ENCODE measurements around the gene PLAC1.

PLAC1 gene

GRCh38 chrX:134670134-134670924 is 12.1 kb upstream of the PLAC1 start:
- DNase-seq, result no peak

DNA sequence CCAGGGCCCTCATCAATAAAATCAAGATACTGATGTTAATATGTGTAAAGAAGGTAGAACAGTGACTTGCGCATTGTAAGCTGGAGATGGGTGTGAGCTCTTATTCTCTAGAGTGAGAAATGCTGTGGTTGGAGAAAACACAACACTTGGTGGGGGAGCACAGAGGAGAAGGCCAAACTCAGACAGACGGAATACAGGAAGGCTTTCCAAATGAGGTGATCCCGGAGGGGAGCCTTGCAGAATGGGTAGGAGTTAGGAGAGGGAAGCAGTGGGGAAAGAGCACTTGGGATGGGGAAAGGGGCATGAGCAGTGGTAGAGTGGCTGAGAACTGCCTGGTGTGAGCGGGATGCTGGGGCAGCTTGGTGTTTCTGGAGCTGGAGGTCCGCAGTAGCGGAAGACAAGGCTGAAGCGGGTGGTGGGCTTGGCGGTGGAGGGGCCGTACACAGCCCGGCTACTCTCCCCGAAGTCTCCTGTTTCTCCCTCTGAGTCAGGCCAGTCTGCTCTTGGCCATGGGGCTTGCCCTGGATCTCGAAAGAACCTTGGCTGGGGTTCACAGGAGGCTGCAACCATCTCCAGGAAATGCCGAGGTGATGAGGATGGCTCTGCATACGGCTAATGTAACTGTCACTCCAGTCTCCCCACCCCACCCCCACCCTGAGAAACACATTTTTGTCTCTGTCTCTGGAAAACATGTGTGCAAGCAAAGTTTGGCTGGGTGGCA is 11.3 kb upstream of the PLAC1 start:
- no peak for DNase-seq

DNA sequence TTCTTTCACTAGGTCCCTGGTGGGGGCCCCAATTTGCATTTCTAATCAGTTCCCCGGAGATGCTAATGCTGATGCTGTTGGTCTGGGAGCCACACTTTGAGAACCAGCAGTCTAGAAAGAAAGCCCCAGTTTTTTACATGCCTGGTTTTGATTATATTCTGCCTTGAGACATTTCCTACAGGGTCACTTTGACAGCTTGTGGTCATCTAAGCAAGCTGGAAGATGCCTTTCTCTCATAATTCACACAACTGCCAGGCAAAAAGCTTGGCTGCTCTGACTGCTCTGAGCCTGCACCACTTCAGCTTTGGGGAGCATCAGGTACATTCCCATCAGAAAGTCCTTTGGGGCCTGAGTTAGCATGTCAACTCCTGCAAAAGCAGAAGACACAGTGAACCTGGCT is 5.9 kb upstream of the PLAC1 start:
- DNase-seq, result no peak

- no peak for DNase-seq
These were observed 3.0 kb upstream of the PLAC1 start for GRCh38 chrX:134661295-134661694.

DNA sequence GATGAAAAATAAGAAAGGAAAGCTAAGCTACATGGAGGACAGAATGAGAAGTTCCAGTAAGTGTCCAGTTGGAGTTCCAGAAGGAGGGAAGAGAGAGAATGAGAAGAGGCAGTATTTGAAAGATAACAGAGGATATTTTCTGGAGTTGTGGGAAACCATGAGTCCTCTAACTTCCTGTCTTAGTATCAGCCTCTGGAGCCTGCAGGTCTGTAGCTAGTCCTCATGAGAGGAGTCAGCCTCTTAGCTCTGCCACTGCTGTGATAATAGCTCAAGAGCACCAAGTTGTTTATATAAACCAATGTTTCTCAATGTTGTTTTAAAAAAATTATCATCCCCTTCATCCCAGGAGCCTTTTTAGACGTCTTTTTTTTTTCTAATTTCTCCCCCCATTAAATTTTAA is 2.4 kb upstream of the PLAC1 start:
- DNase-seq, result no peak

DNA sequence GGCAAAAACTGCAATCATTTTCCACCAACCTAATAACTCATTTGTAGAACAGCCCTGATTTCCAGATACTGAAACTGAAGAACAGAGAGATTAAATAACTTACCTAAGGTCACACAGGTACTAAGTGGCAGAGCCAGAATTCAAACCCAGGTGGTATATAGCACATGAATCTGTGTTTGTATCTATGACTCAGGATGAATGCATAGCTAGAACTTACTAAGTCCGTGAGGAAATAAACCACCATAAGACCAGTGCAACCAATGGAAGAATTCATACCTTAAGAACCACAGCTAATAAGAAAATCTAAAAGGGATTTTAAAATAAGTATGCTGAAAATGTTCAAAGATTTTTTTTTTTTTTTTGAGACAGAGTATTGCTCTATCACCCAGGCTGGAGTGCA is 1.5 kb upstream of the PLAC1 start:
- no peak for DNase-seq

DNA sequence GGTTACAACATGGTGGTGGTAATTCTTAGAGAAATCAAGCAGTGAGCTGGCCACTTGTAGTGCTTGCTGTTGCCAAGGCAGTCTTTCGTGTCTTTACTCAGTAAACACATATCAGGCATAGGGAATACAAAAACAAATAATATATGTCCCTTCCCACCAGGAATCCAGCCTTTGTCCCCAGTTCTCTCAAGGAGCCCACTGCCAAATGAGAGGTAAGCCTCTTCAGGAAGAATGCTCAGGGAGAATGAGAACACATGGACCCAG is 421 bp upstream of the PLAC1 start:
- no peak for DNase-seq

- no peak for DNase-seq
These were observed 3.8 kb downstream of the PLAC1 start for GRCh38 chrX:134654398-134655012.

DNA sequence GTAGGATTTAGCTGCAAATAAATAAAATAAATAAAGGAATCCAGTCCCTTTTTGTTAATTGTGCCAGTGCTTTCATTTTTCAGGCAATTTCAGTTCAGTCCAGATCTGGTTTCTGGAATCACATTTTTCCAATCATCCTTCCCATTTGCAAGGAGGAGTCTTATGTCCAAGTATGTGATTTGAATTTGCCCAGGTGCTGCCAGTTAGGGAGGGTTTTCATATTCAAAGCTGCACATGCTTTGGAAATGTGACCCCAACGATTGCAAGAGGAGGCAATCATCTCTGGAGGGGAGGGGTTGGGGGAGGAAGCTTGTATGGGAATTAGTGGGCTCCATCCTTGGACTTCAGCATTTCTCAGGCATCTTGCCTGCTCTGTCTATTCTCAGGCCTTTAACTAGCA is 4.4 kb downstream of the PLAC1 start:
- no peak for DNase-seq

- no peak for DNase-seq
These were observed 7.6 kb downstream of the PLAC1 start for GRCh38 chrX:134650701-134651100.

DNA sequence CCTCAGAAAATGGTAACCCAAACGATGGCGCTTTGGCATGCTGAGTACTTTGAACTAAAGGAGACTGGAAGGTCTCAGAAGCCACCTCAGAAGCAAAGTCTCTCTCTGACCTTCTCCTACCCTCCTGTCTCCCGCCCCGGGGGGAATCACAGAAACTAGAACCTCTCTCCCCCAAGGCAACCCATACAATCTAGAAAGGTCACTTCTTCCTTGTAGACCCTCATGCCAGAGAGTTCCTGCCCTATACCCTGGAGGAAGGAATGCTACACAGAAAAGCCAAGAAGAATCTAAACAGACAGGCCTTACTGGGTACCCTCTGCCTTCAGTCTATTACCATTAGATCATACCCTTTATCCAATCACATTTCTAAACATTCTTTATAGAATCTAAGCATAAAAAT is 8.5 kb downstream of the PLAC1 start:
- DNase-seq, result no peak

DNA sequence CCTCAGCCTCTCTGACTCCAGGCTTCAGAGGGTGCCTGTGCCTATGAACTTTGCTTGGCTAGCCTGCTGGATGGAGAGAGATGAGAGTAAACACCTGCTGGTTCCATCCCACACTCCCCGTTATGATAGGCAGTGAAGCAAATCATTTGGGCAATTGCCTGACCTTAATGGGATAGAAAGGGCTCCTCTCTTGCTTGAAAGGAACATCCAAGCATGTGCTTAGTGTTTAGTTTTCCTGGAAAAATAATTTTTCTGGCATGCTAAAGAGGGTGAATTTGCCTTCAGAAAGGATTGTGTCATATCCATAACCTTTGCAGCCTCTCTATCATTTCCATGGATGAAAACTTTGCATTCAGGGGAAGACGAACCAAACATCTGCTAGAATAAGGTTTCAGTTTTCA is 10.8 kb downstream of the PLAC1 start:
- DNase-seq, result no peak

DNA sequence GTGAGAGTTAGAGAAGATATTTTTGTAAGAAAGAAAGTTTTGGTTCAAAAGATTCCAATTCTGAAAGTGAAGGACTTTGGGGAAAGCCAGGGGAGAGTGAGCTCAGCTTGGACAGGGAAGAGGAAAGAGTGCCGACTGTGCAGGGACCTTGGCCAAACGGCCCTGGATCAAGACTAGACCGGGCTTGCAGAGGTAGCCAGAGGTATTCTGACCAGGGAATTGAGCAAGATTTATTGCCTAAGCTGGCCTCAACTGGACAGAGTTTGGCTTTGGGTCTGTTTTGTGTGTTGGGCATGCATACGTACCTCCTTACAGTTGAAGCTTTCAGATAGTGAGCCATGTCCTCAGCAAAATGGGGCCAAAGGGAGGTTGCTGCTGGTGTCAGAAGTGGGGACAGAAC is 11.6 kb downstream of the PLAC1 start:
- DNase-seq, result no peak

- no peak for DNase-seq
These were observed 12.2 kb downstream of the PLAC1 start for GRCh38 chrX:134645936-134646543.

- DNase-seq, result no peak
These were observed 15.9 kb downstream of the PLAC1 start for GRCh38 chrX:134642386-134642785.

DNA sequence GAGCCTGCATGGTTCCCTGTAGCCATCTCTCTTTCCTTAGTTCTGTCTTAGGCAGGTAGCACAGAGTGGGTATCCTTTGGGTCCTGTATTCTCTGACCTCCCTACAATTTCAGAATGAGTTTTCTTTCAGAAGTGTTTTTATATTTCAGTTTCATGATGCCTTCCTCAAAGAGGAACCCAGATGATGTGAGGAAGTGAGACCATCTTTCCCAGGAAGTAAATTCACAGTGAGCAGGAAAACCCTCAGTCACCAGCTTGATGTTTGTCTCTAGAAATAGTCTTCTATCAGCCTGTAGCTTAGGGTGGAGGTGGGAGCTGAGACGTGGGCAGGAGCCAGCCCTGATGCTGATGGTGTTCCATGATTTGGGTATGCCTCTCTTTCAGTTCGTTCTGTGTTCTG is 16.9 kb downstream of the PLAC1 start:
- no peak for DNase-seq

GRCh38 chrX:134640914-134641313 is 17.4 kb downstream of the PLAC1 start:
- no peak for DNase-seq

- DNase-seq, result peak; percentile 5
These were observed 21.4 kb downstream of the PLAC1 start for GRCh38 chrX:134636851-134637250.

GRCh38 chrX:134634691-134635090 is 23.6 kb downstream of the PLAC1 start:
- no peak for DNase-seq

DNA sequence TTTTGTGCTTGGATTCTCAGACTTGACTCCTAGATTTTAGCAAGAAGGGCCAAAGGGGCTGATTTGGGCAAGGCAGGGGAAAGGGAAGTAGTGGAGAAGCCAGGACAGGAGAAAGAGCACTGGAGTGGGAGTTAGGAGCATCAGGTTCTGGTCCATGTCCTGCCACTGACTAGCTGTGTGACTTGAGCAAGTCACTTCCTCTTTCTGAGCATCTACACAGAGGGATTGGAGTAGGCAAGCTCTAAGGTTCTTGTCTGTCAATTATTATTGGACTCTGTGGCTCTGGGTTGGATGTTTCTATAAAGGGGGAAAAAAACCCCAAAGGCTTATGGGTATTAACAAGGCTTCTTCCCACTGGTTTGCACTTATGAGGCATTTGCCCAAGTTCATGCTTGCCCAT is 24.4 kb downstream of the PLAC1 start:
- no peak for DNase-seq

DNA sequence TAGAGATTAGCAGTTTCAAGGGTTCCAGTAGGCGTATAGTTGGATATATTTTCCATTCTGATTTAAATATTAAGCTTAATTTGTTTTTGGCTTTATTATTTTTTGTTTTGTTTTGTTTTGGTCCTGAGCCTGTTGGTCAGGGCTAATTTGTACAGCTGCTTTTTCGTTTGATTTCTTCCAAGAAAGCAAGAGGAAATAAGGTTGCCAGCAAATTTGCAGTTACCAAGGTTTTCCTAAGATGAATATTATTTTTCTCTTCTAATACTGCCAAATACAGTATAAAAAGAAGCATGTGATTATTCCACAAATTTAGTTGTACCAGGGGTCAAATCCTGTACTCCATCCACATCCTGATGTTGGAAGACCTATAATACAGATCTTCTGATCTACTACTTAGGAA is 24.9 kb downstream of the PLAC1 start:
- DNase-seq, result no peak

- no peak for DNase-seq
These were observed 25.9 kb downstream of the PLAC1 start for GRCh38 chrX:134632355-134632754.

- no peak for DNase-seq
These were observed 26.6 kb downstream of the PLAC1 start for GRCh38 chrX:134631426-134632346.

All from hematopoietic multipotent progenitor cell treated with erythropoietin and hydrocortisone succinate and interleukin-3 and kit ligand, for 8 days (in vitro differentiated cells).